HepG2 (cell line): ENCODE data around the gene TBKBP1. TPM values are rescaled to one million over a fixed set of nuclear protein-coding genes. Genes with fewer than 3 reads are reported as not detected.

Source experiments
- ATAC-seq: fragments of 200-7000 bp; cut with Tn5 transposase; 3 replicates; pipeline ENCODE4 v1.9.1; 2020; ENCODE audit warnings: mild to moderate bottlenecking, moderate library complexity
- BruUV-seq: library from RNA; stranded (reverse); fragments of 400-500 nt; replicated peaks from 2 replicates; lab custom pipeline; 2021; lab: Mats Ljungman, UMichigan
- CTCF ChIA-PET: fragments of 300-600 bp; formaldehyde crosslinking; extraction: SDS; loops from one replicate; lab custom pipeline; 2021; ENCODE audit warnings: low total read pairs, inconsistent platforms, low intra/inter-chr PET ratio; lab: Yijun Ruan, JAX
- POLR2A ChIA-PET: fragments of 350-600 bp; sonication (Branson Sonifier 250); formaldehyde crosslinking; loops from one replicate; lab custom pipeline; 2020; ENCODE audit warnings: antibody characterized with exemption, inconsistent platforms; lab: Yijun Ruan, JAX
- DNase-seq: peaks from one replicate; pipeline ENCODE4 v3.0.0-alpha.2; 2015; ENCODE audit warnings: low spot score
- FAIRE-seq: peaks from 3 replicates; lab custom pipeline; 2011; peaks lifted over from hg19 to GRCh38; lab: Jason Lieb, UNC
- H2AFZ ChIP-seq: one replicate; pipeline ENCODE4 v1.6.1; 2011; ENCODE audit warnings: low read length, inconsistent platforms
- H3K27ac ChIP-seq: fragments of 300-600 bp; 3 replicates; pipeline ENCODE4 v1.8.0; 2011; ENCODE audit warnings: mixed run types, mild to moderate bottlenecking, mixed read lengths, low read length, inconsistent platforms; ENCODE audit not compliant: insufficient read depth; ENCODE audit errors: extremely low read length
- H3K27me3 ChIP-seq, 2 experiments: fragments of 200-600 bp in 1 of 2; 2 replicates in 1 of 2; 3 replicates in 1 of 2; pipeline versions ENCODE4 v1.6.0 to v1.8.0; 2011; ENCODE audit warnings: low read length in 2 of 2, mild to moderate bottlenecking in 2 of 2, moderate library complexity in 2 of 2, inconsistent platforms in 1 of 2; ENCODE audit not compliant: insufficient read depth in 2 of 2, control insufficient read depth in 1 of 2
- H3K36me3 ChIP-seq, 2 experiments: fragments of 200-600 bp in 1 of 2; replicated peaks in 1 of 2; 2 replicates in 1 of 2; 3 replicates in 1 of 2; pipeline versions ENCODE4 v1.5.1 to v1.8.0; 2011; ENCODE audit warnings: low read length in 2 of 2, inconsistent platforms in 1 of 2; ENCODE audit not compliant: insufficient read depth in 2 of 2, control insufficient read depth in 1 of 2
- H3K4me1 ChIP-seq: 2 replicates; pipeline ENCODE4 v1.5.1; 2012; ENCODE audit warnings: low read length, inconsistent platforms; ENCODE audit not compliant: insufficient read depth
- H3K4me2 ChIP-seq: 2 replicates; pipeline ENCODE4 v1.6.0; 2011; ENCODE audit warnings: low read depth, low read length, inconsistent platforms
- H3K4me3 ChIP-seq, 3 experiments: fragments of 200-600 bp in 1 of 3; sonication (generic), shearing (Covaris generic) in 1 of 3; replicated peaks in 1 of 3; 2 replicates each; pipeline ENCODE4 v1.5.1; 2011 to 2016; ENCODE audit warnings: low read length in 3 of 3, inconsistent platforms in 2 of 3, low read depth in 2 of 3, mild to moderate bottlenecking in 2 of 3, control low read depth in 1 of 3, mixed read lengths in 1 of 3; ENCODE audit not compliant: insufficient read depth in 1 of 3
- H3K79me2 ChIP-seq: one replicate; pipeline ENCODE4 v1.6.1; 2011; ENCODE audit warnings: low read length, inconsistent platforms; ENCODE audit not compliant: insufficient read depth
- H3K9ac ChIP-seq: 2 replicates; pipeline ENCODE4 v1.6.0; 2011; ENCODE audit warnings: mild to moderate bottlenecking, low read depth, low read length, inconsistent platforms; ENCODE audit not compliant: insufficient read depth
- H3K9me3 ChIP-seq: 2 replicates; pipeline ENCODE4 v1.5.1; 2012; ENCODE audit warnings: mild to moderate bottlenecking, low read length
- H4K20me1 ChIP-seq: 2 replicates; pipeline ENCODE4 v1.6.0; 2011; ENCODE audit warnings: inconsistent platforms, mild to moderate bottlenecking, low read length, moderate library complexity; ENCODE audit not compliant: insufficient read depth
- ETV5 ChIP-seq: IDR thresholded peaks from 2 replicates; pipeline ENCODE4 v1.6.1; 2018; ENCODE audit warnings: missing biosample characterization, missing genetic modification reagents, inconsistent platforms, borderline replicate concordance
- GATA4 ChIP-seq: sonication (generic); IDR thresholded peaks from 2 replicates; pipeline ENCODE4 v1.6.1; 2016; ENCODE audit warnings: antibody characterized with exemption, low read depth, borderline replicate concordance
- GPN1 ChIP-seq: sonication (generic); formaldehyde crosslinking; IDR thresholded peaks from 2 replicates; pipeline ENCODE4 v1.5.1; 2020; ENCODE audit warnings: missing genetic modification reagents, borderline replicate concordance
- HES4 ChIP-seq: sonication (generic); formaldehyde crosslinking; IDR thresholded peaks from 2 replicates; pipeline ENCODE4 v1.9.0; 2021; ENCODE audit warnings: mild to moderate bottlenecking, missing genetic modification reagents, borderline replicate concordance
- HNRNPH1 ChIP-seq: fragments of 200-400 bp; formaldehyde crosslinking; optimal IDR thresholded peaks from 2 replicates; pipeline ENCODE3; 2017; ENCODE audit warnings: mild to moderate bottlenecking, low read depth, low read length
- JUN ChIP-seq: sonication (generic); formaldehyde crosslinking; IDR thresholded peaks from 2 replicates; pipeline ENCODE4 v1.4.0; 2020; ENCODE audit warnings: mild to moderate bottlenecking, missing genetic modification reagents
- POLR2A ChIP-seq, 2 experiments: IDR thresholded peaks; 2 replicates each; pipeline ENCODE4 v1.6.1; 2011; ENCODE audit warnings: low read depth in 2 of 2, low read length in 2 of 2, mild to moderate bottlenecking in 1 of 2, moderate library complexity in 1 of 2; ENCODE audit not compliant: insufficient read depth in 1 of 2
- ZFP36L2 ChIP-seq: sonication (generic); formaldehyde crosslinking; IDR thresholded peaks from 2 replicates; pipeline ENCODE4 v1.4.0; 2020; ENCODE audit warnings: missing genetic modification reagents
- ZNF20 ChIP-seq: sonication (generic); formaldehyde crosslinking; IDR thresholded peaks from 2 replicates; pipeline ENCODE4 v1.4.0; 2020; ENCODE audit warnings: mild to moderate bottlenecking, moderate library complexity, missing genetic modification reagents
- ZNF44 ChIP-seq: sonication (generic); formaldehyde crosslinking; IDR thresholded peaks from 2 replicates; pipeline ENCODE4 v1.5.1; 2020; ENCODE audit warnings: mild to moderate bottlenecking, missing genetic modification reagents
- ZNF441 ChIP-seq: sonication (generic); formaldehyde crosslinking; IDR thresholded peaks from 2 replicates; pipeline ENCODE4 v1.7.0; 2021; ENCODE audit warnings: missing genetic modification reagents, borderline replicate concordance
- ZNF530 ChIP-seq: sonication (generic); formaldehyde crosslinking; IDR thresholded peaks from 2 replicates; pipeline ENCODE4 v1.5.0; 2020; ENCODE audit warnings: low read depth, mild to moderate bottlenecking, missing genetic modification reagents
- ZNF737 ChIP-seq: sonication (generic); formaldehyde crosslinking; IDR thresholded peaks from 2 replicates; pipeline ENCODE4 v1.5.0; 2020; ENCODE audit warnings: missing genetic modification reagents, mild to moderate bottlenecking, borderline replicate concordance
- WGBS: methylation state at CpG from one replicate; pipeline ENCODE4 v1.1.6; 2017; ENCODE audit warnings: low lambda C conversion rate; 5-methylcytosine and 5-hydroxymethylcytosine counted together
- in situ Hi-C: cut with HindIII; loops from 2 replicates; pipeline ENCODE4 v1.10.0; 2017; ENCODE audit warnings: low pct_unique_long_range_greater_than_20kb; ENCODE audit not compliant: extremely low pct_ligation_motif_present
- intact Hi-C: fragments of 100-400 bp; cut with micrococcal nuclease; formaldehyde crosslinking; loops from one replicate; pipeline ENCODE4 v1.10.0; 2022; ENCODE audit not compliant: unreplicated experiment
- polyA plus RNA-seq, 8 experiments: library from polyadenylated mRNA; depleted of rRNA in 3 of 8; stranded (reverse) in 7 of 8; unstranded in 1 of 8; fragments of >200 nt; fragmentation: Illumina TruSeq in 4 of 8; extraction: Trizol in 4 of 8; gene quantifications; 2 replicates each; pipeline versions ENCODE4 v1.2.1 to v1.2.3, GENCODE V29; 2011 to 2016; ENCODE audit warnings: low read depth in 4 of 8, missing spikeins in 1 of 8, mixed read lengths in 1 of 8; ENCODE audit not compliant: insufficient read depth in 1 of 8
- small RNA-seq, 3 experiments: library from RNA; depleted of rRNA; stranded (forward); fragments of <200 nt; gene quantifications; one replicate each; pipeline ENCODE3, GENCODE V24; 2012; ENCODE audit warnings: low read depth in 2 of 3, low replicate concordance in 1 of 3; ENCODE audit not compliant: insufficient read length in 3 of 3, insufficient read depth in 2 of 3
- total RNA-seq, 5 experiments: library from RNA; depleted of rRNA; stranded (reverse); fragments of >200 nt; fragmentation: Illumina TruSeq; extraction: Trizol; gene quantifications; 2 replicates each; pipeline ENCODE4 v1.2.3, GENCODE V29; 2016; ENCODE audit warnings: low read depth in 1 of 5

The TBKBP1 gene
- total and polyA plus RNA-seq, 2 of the 13 experiments (the other 11 are each of a cell fraction or from before 2014, with no cell fraction given) = 2.6 to 7.0 TPM

DNA sequence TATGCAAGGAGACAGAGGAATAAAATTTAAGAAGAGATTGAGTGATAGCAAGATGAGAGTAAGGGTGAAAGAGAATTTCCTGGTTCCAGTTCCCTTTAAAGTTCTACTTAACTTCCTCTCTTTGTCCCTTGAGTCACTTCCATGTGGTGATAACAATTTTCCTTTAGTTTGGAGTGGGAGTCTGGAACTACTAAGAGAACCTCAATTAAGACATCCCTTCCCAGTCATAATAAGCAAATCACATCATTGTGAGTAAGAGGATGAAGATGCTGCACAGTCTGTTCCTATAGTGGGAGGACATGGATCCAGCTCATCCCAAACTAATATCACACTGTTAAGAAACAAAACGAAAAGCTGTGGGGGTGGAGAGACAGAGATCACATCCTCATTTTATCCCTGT is 63.4 kb downstream of the TBKBP1 start (continued):
- no peak for TF ChIP-seq ZNF20 (CRISPR knock-in tag)
- no peak for TF ChIP-seq ZNF44 (CRISPR knock-in tag)

GRCh38 chr17:47760409-47761140 is 66.6 kb downstream of the TBKBP1 start:
- 2% methylated on average over 5 of the region's 5 CpGs for WGBS
- in situ Hi-C loops = no loop called here

More at GRCh38 chr17:47760409-47761140, 66.6 kb downstream of the TBKBP1 start:
- H3K4me2 ChIP-seq = no peak overlapping the region
- H3K9ac ChIP-seq = no peak overlapping the region
- BruUV-seq = no TSS peak
- no peak overlapping the region for H2AFZ ChIP-seq
- ATAC-seq (no peak), FAIRE-seq (no peak), DNase-seq (no peak)
- H3K4me3 ChIP-seq = no peak overlapping the region
- no peaks in the 10 kb centered on the region for H3K36me3 ChIP-seq
- CTCF ChIA-PET = no interaction called here
- H3K79me2 ChIP-seq = no peaks in the 10 kb centered on the region
- TF ChIP-seq ZNF441 (CRISPR knock-in tag) (no peak), ZNF737 (CRISPR knock-in tag) (no peak), HES4 (no peak), POLR2A (IDR thresholded peaks at IDR 0.05; ENCODE audit: insufficient read depth in 1 of 2, low read depth in 2 of 2, low read length in 2 of 2) (no peak), HNRNPH1 (no peak), GATA4 (no peak), GPN1 (CRISPR knock-in tag) (no peak), JUN (CRISPR knock-in tag) (no peak), ETV5 (CRISPR knock-in tag) (no peak), ZFP36L2 (CRISPR knock-in tag) (no peak), ZNF530 (CRISPR knock-in tag) (no peak)
- POLR2A ChIA-PET = no interaction called here
- H4K20me1 ChIP-seq = no peaks in the 10 kb centered on the region
- H3K4me1 ChIP-seq = no peaks in the 10 kb centered on the region
- intact Hi-C loops = no loop called here
- H3K9me3 ChIP-seq = peaks cover 8% of the 10 kb centered on the region
- no peak overlapping the region for H3K27ac ChIP-seq
- H3K27me3 ChIP-seq = peaks cover 2 to 7% of the 10 kb centered on the region in 2 experiments; a peak in 2 of 5 replicates

Small RNA genes lying within 50 kb of the gene (small RNA-seq; reads per million reads assigned to genes)
- gene AC015674.1 = 0 reads per million in 3 experiments

Other genes starting within 250 kb of the TBKBP1 start
- gene NPEPPS, start 163.1 kb upstream of the TBKBP1 start, total RNA-seq (2016; rRNA removed; fragmentation: Illumina TruSeq; extraction: Trizol) = 53.5 and 122 TPM in 2 replicates
- 102 and 127 TPM in 2 replicates for gene NPEPPS, start 163.1 kb upstream of the TBKBP1 start, polyA plus RNA-seq (2011; rRNA removed)
- gene KPNB1, start 44.2 kb upstream of the TBKBP1 start, total RNA-seq (2016; rRNA removed; fragmentation: Illumina TruSeq; extraction: Trizol) = 424 and 443 TPM in 2 replicates
- gene KPNB1, start 44.2 kb upstream of the TBKBP1 start, polyA plus RNA-seq (2011; rRNA removed) = 164 and 169 TPM in 2 replicates
- not detected in 2 replicates for gene TBX21, start 39.1 kb downstream of the TBKBP1 start, total RNA-seq (2016; rRNA removed; fragmentation: Illumina TruSeq; extraction: Trizol)
- not detected in 2 replicates for gene TBX21, start 39.1 kb downstream of the TBKBP1 start, polyA plus RNA-seq (2011; rRNA removed)
- gene OSBPL7, start 127.6 kb downstream of the TBKBP1 start, total RNA-seq (2016; rRNA removed; fragmentation: Illumina TruSeq; extraction: Trizol) = 1.0 and 4.7 TPM in 2 replicates
- 6.6 and 8.3 TPM in 2 replicates for gene OSBPL7, start 127.6 kb downstream of the TBKBP1 start, polyA plus RNA-seq (2011; rRNA removed)
- 56.7 and 59.7 TPM in 2 replicates for gene MRPL10, start 137.4 kb downstream of the TBKBP1 start, total RNA-seq (2016; rRNA removed; fragmentation: Illumina TruSeq; extraction: Trizol)
- gene MRPL10, start 137.4 kb downstream of the TBKBP1 start, polyA plus RNA-seq (2011; rRNA removed) = 149 and 157 TPM in 2 replicates
- 0.09 and 0.13 TPM in 2 replicates for gene LRRC46, start 137.5 kb downstream of the TBKBP1 start, total RNA-seq (2016; rRNA removed; fragmentation: Illumina TruSeq; extraction: Trizol)
- 0.09 and 0.16 TPM in 2 replicates for gene LRRC46, start 137.5 kb downstream of the TBKBP1 start, polyA plus RNA-seq (2011; rRNA removed)
- gene SCRN2, start 147.1 kb downstream of the TBKBP1 start, total RNA-seq (2016; rRNA removed; fragmentation: Illumina TruSeq; extraction: Trizol) = 15.0 and 29.5 TPM in 2 replicates
- gene SCRN2, start 147.1 kb downstream of the TBKBP1 start, polyA plus RNA-seq (2011; rRNA removed) = 21.7 and 28.6 TPM in 2 replicates
- 0.07 TPM in 1 of 2 replicates, not detected in the other for gene SP6, start 157.0 kb downstream of the TBKBP1 start, total RNA-seq (2016; rRNA removed; fragmentation: Illumina TruSeq; extraction: Trizol)
- 0.07 and 0.09 TPM in 2 replicates for gene SP6, start 157.0 kb downstream of the TBKBP1 start, polyA plus RNA-seq (2011; rRNA removed)
- 1.4 and 1.5 TPM in 2 replicates for gene SP2, start 202.1 kb downstream of the TBKBP1 start, total RNA-seq (2016; rRNA removed; fragmentation: Illumina TruSeq; extraction: Trizol)
- gene SP2, start 202.1 kb downstream of the TBKBP1 start, polyA plus RNA-seq (2011; rRNA removed) = 4.2 and 4.8 TPM in 2 replicates
- 63.3 and 110 TPM in 2 replicates for gene PNPO, start 247.4 kb downstream of the TBKBP1 start, total RNA-seq (2016; rRNA removed; fragmentation: Illumina TruSeq; extraction: Trizol)
- 47.9 and 48.1 TPM in 2 replicates for gene PNPO, start 247.4 kb downstream of the TBKBP1 start, polyA plus RNA-seq (2011; rRNA removed)